HEK293T (cell line): Measurements from ENCODE around the gene CD244.

ENCODE experiments used
- CTBP1 ChIP-seq: fragments of 450-650 bp; IDR thresholded peaks from 2 replicates; pipeline ENCODE4 v1.6.1; 2016; ENCODE audit warnings: borderline replicate concordance
- ELF4 ChIP-seq: fragments of 450-650 bp; IDR thresholded peaks from 2 replicates; pipeline ENCODE4 v1.6.1; 2017; ENCODE audit warnings: antibody characterized with exemption
- HDGF ChIP-seq: fragments of 450-650 bp; IDR thresholded peaks from 2 replicates; pipeline ENCODE4 v1.6.1; 2017; ENCODE audit warnings: antibody characterized with exemption, borderline replicate concordance
- NFRKB ChIP-seq: fragments of 450-650 bp; IDR thresholded peaks from 2 replicates; pipeline ENCODE4 v1.6.1; 2016; ENCODE audit warnings: mild to moderate bottlenecking, moderate library complexity
- SP1 ChIP-seq: fragments of 450-650 bp; IDR thresholded peaks from 2 replicates; pipeline ENCODE4 v1.6.1; 2017
- SUZ12 ChIP-seq: fragments of 450-650 bp; IDR thresholded peaks from 2 replicates; pipeline ENCODE4 v1.6.1; 2016; ENCODE audit warnings: mild to moderate bottlenecking
- TARDBP ChIP-seq: fragments of 450-650 bp; IDR thresholded peaks from 2 replicates; pipeline ENCODE4 v1.6.1; 2016
- ZNF384 ChIP-seq: fragments of 450-650 bp; IDR thresholded peaks from 2 replicates; pipeline ENCODE4 v1.6.1; 2016
- TF ChIP-seq, protein P1 (sequence below): fragments of 450-650 bp; IDR thresholded peaks from 2 replicates; pipeline ENCODE4 v1.6.1; 2016

DNA sequence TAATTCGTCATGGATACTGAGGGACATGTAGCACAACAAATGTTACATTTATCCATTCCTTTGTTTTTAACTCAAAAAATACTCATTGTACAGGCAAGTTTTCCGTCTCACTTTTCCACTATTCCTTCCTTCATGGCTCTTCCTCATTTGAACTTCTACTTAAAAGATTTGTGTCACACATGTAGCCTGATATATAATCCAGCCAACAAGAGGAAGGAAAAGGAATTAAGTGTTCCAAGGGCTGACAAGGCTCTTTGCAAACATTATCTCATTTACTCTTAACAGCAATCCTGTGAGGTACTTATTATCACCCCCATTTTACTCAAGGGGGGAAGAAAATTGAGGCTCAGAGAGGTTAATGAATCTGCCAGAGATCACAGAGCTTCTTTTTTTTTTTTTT is 22.9 kb downstream of the CD244 start:
- TF ChIP-seq TARDBP (no peak), ELF4 (no peak), CTBP1 (no peak), ZNF384 (no peak), HDGF (no peak), SP1 (no peak), NFRKB (no peak), SUZ12 (no peak)
- TF ChIP-seq, protein P1, sequence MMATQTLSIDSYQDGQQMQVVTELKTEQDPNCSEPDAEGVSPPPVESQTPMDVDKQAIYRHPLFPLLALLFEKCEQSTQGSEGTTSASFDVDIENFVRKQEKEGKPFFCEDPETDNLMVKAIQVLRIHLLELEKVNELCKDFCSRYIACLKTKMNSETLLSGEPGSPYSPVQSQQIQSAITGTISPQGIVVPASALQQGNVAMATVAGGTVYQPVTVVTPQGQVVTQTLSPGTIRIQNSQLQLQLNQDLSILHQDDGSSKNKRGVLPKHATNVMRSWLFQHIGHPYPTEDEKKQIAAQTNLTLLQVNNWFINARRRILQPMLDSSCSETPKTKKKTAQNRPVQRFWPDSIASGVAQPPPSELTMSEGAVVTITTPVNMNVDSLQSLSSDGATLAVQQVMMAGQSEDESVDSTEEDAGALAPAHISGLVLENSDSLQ = no peak
